Breast epithelium (tissue), 3 donors: ENCODE data around the gene FANCD2.

ENCODE experiments used
- CTCF ChIP-seq, 3 donors: fragments of 450-650 bp; IDR thresholded peaks; one replicate each; pipeline ENCODE4 v1.5.1; 2016 to 2017; ENCODE audit warnings: antibody characterized with exemption in 3 of 3, mild to moderate bottlenecking in 3 of 3, moderate library complexity in 3 of 3
- POLR2A ChIP-seq: fragments of 450-650 bp; IDR thresholded peaks from one replicate; pipeline ENCODE4 v1.6.1; 2016; ENCODE audit warnings: antibody characterized with exemption, mild to moderate bottlenecking, moderate library complexity
- POLR2AphosphoS5 ChIP-seq, 3 donors: sonication (generic); formaldehyde crosslinking; IDR thresholded peaks; one replicate each; pipeline ENCODE4 v1.6.1; 2017; ENCODE audit warnings: antibody characterized with exemption in 3 of 3

GRCh38 chr3:10007126-10007782, 19.0 kb upstream of the FANCD2 start:
- TF ChIP-seq POLR2AphosphoS5 (IDR thresholded peaks at IDR 0.05): no peak
- TF ChIP-seq CTCF (IDR thresholded peaks at IDR 0.05): no peak
- TF ChIP-seq POLR2A: no peak
